VCaP (cell line): ENCODE results near the gene SCRG1.

Source experiments
- H3K27ac ChIP-seq: fragments of 450-650 bp; 2 replicates; pipeline ENCODE4 v1.5.1; 2017
- CTCF ChIP-seq: fragments of 450-650 bp; conservative IDR thresholded peaks from 2 replicates; pipeline ENCODE4 v1.5.1; 2017; ENCODE audit warnings: mild to moderate bottlenecking, moderate library complexity

Gene SCRG1

GRCh38 chr4:173436149-173436579 is 37.2 kb upstream of the SCRG1 start:
- TF ChIP-seq CTCF, result no peak
- no peak overlapping the region for H3K27ac ChIP-seq

GRCh38 chr4:173434231-173434630 is 35.3 kb upstream of the SCRG1 start:
- no peak overlapping the region for H3K27ac ChIP-seq
- TF ChIP-seq CTCF, result no peak

- no peak for TF ChIP-seq CTCF
- H3K27ac ChIP-seq, result no peak overlapping the region
Measured at GRCh38 chr4:173433447-173433846, 34.5 kb upstream of the SCRG1 start.

GRCh38 chr4:173432430-173432829 is 33.5 kb upstream of the SCRG1 start:
- no peak for TF ChIP-seq CTCF
- H3K27ac ChIP-seq, result no peak overlapping the region

- H3K27ac ChIP-seq, result no peak overlapping the region
- TF ChIP-seq CTCF, result no peak
Measured at GRCh38 chr4:173426064-173426463, 27.1 kb upstream of the SCRG1 start.

- H3K27ac ChIP-seq, result no peak overlapping the region
- no peak for TF ChIP-seq CTCF
Measured at GRCh38 chr4:173424899-173425805, 26.2 kb upstream of the SCRG1 start.

- TF ChIP-seq CTCF, result no peak
- peak overlapping the region; percentile 11; the same call in 1 of the 2 replicates for H3K27ac ChIP-seq
Measured at GRCh38 chr4:173420801-173421200, 21.9 kb upstream of the SCRG1 start.
